OCI-LY1 (cell line): ENCODE results near the gene P2RY13.

Experiments
- H2AFZ ChIP-seq: fragments of 200-600 bp; sonication (generic), shearing (Covaris generic); 2 replicates; pipeline ENCODE4 v1.6.0; 2014; ENCODE audit warnings: antibody characterized with exemption, mild to moderate bottlenecking, low read length
- H3F3A ChIP-seq: fragments of 200-600 bp; sonication (generic), shearing (Covaris generic); 2 replicates; pipeline ENCODE4 v1.6.0; 2014; ENCODE audit warnings: mild to moderate bottlenecking, antibody characterized with exemption, low read length, moderate library complexity; ENCODE audit not compliant: insufficient read depth
- H3K27ac ChIP-seq: fragments of 200-600 bp; sonication (generic); 2 replicates; pipeline ENCODE4 v1.5.1; 2014; ENCODE audit warnings: low read length, mixed run types, mild to moderate bottlenecking, low read depth; ENCODE audit not compliant: poor library complexity, severe bottlenecking
- H3K27me3 ChIP-seq: fragments of 200-600 bp; sonication (generic); 2 replicates; pipeline ENCODE4 v1.6.0; 2014; ENCODE audit warnings: antibody characterized with exemption, mild to moderate bottlenecking, low read length, moderate library complexity; ENCODE audit not compliant: insufficient read depth
- H3K36me3 ChIP-seq: fragments of 200-600 bp; sonication (generic); 2 replicates; pipeline ENCODE4 v1.6.1; 2014; ENCODE audit warnings: mild to moderate bottlenecking, antibody characterized with exemption, low read length, moderate library complexity, mixed read lengths; ENCODE audit not compliant: insufficient read depth
- H3K4me1 ChIP-seq: fragments of 200-600 bp; sonication (generic); 2 replicates; pipeline ENCODE4 v1.5.1; 2014; ENCODE audit warnings: mild to moderate bottlenecking, low read length, moderate library complexity; ENCODE audit not compliant: insufficient read depth, severe bottlenecking
- H3K4me2 ChIP-seq: fragments of 200-600 bp; sonication (generic), shearing (Covaris generic); 2 replicates; pipeline ENCODE4 v1.6.1; 2014; ENCODE audit warnings: low read length
- H3K4me3 ChIP-seq: fragments of 200-600 bp; sonication (generic); 2 replicates; pipeline ENCODE4 v1.5.1; 2014; ENCODE audit warnings: low read length, low read depth, mild to moderate bottlenecking, mixed read lengths; ENCODE audit not compliant: poor library complexity, severe bottlenecking
- H3K79me2 ChIP-seq: fragments of 200-600 bp; shearing (Covaris generic); 2 replicates; pipeline ENCODE4 v1.6.1; 2016; ENCODE audit warnings: mixed run types, low read length, mixed read lengths; ENCODE audit not compliant: insufficient read depth
- H3K9ac ChIP-seq: fragments of 200-600 bp; sonication (generic), shearing (Covaris generic); 2 replicates; pipeline ENCODE4 v1.6.1; 2014; ENCODE audit warnings: mild to moderate bottlenecking, low read length, mixed read lengths
- H3K9me2 ChIP-seq: fragments of 200-600 bp; sonication (generic), shearing (Covaris generic); 2 replicates; pipeline ENCODE4 v1.6.1; 2014; ENCODE audit warnings: low read depth, mild to moderate bottlenecking, low read length, mixed read lengths
- H3K9me3 ChIP-seq: fragments of 200-600 bp; shearing (Covaris generic); 2 replicates; pipeline ENCODE4 v1.6.1; 2014; ENCODE audit warnings: low read length, mixed read lengths
- H4K20me1 ChIP-seq: fragments of 200-600 bp; sonication (generic), shearing (Covaris generic); 2 replicates; pipeline ENCODE4 v1.6.0; 2016; ENCODE audit warnings: mild to moderate bottlenecking, low read length; ENCODE audit not compliant: insufficient read depth
- EZH2 ChIP-seq: fragments of 200-600 bp; sonication (generic), shearing (Covaris generic); IDR thresholded peaks from 2 replicates; pipeline ENCODE4 v1.8.0; 2017; ENCODE audit warnings: borderline replicate concordance, mixed run types, mild to moderate bottlenecking, antibody characterized with exemption, low read length, moderate library complexity, mixed read lengths
- TF ChIP-seq, protein P1 (sequence below): fragments of 200-600 bp; sonication (generic), shearing (Covaris generic); IDR thresholded peaks from 2 replicates; pipeline ENCODE4 v1.5.1; 2017; ENCODE audit warnings: mild to moderate bottlenecking, antibody characterized with exemption, low read length, moderate library complexity, mixed read lengths

Gene P2RY13

DNA sequence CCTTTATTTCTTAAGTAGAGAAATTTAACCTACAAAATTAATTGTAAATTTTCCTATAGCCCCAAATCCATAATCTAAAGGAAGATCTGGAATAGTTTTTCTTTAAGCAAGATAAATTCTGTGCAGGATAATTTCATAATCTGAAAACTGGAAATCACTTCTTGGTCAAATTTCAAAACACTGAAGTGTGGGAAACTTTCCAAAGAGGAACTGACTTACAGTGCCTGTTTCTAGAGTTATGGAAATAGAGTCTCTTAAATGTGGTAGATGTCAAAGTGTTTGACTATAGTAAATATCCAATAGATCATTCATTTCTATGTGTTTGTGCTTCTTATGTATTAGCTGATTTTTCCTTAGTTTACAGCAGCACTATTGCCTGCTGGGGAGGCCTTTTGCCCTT lies 1.6 kb upstream of the P2RY13 start:
- Histone ChIP-seq H2AFZ (no peak overlapping the region), H4K20me1 (no peaks in the 10 kb centered on the region), H3K27me3 (no peaks in the 10 kb centered on the region), H3K79me2 (no peaks in the 10 kb centered on the region), H3K9me2 (no peaks in the 10 kb centered on the region), H3K9ac (no peak overlapping the region), H3F3A (no peaks in the 10 kb centered on the region), H3K4me1 (peaks cover 8% of the 10 kb centered on the region), H3K9me3 (no peaks in the 10 kb centered on the region), H3K4me2 (no peak overlapping the region), H3K36me3 (no peaks in the 10 kb centered on the region), H3K27ac (no peak overlapping the region), H3K4me3 (no peak overlapping the region)
- TF ChIP-seq EZH2 = no peak
- TF ChIP-seq, protein P1, sequence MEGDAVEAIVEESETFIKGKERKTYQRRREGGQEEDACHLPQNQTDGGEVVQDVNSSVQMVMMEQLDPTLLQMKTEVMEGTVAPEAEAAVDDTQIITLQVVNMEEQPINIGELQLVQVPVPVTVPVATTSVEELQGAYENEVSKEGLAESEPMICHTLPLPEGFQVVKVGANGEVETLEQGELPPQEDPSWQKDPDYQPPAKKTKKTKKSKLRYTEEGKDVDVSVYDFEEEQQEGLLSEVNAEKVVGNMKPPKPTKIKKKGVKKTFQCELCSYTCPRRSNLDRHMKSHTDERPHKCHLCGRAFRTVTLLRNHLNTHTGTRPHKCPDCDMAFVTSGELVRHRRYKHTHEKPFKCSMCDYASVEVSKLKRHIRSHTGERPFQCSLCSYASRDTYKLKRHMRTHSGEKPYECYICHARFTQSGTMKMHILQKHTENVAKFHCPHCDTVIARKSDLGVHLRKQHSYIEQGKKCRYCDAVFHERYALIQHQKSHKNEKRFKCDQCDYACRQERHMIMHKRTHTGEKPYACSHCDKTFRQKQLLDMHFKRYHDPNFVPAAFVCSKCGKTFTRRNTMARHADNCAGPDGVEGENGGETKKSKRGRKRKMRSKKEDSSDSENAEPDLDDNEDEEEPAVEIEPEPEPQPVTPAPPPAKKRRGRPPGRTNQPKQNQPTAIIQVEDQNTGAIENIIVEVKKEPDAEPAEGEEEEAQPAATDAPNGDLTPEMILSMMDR = no peak

- TF ChIP-seq, protein P1 = no peak
- TF ChIP-seq EZH2 = no peak
- no peak overlapping the region for H3K9ac ChIP-seq
Measured at GRCh38 chr3:151330379-151330778, 1.0 kb upstream of the P2RY13 start.

DNA sequence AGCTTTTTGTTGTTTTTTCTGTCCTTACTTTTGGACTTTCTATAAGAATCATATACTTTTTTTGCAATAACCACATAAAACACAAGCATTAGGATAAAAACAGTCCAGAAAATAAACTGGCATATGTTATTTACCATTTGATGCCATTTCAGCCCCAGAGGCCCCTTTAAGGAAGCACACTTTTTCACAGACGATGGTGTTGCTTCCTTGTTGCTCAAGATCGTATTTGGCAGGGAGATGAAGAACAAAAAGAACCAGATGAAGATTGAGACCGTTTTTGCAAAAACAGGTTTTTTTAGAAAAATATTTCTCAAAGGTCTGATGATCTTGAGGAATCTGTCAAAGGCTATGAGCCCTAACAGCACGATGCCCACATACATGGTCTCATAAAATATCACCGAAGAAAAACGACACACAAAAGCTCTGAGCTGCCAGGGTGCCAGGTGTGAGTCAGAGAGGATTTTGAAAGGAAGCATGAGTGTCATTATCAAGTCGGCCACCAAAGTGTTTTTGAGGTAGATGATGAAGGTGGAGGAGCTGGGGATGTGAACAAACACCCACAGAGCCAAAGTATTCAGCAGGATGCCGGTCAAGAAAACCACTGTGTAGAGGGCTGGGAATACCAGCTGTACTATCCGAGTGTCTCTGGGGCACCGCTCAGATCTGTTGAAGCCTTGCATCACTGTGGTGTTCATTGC lies 902 bp downstream of the P2RY13 start:
- no peaks in the 10 kb centered on the region for H4K20me1 ChIP-seq
- no peaks in the 10 kb centered on the region for H3K27me3 ChIP-seq
- no peak overlapping the region for H2AFZ ChIP-seq
- no peaks in the 10 kb centered on the region for H3K9me3 ChIP-seq
- no peak overlapping the region for H3K4me2 ChIP-seq
- no peaks in the 10 kb centered on the region for H3K79me2 ChIP-seq
- no peaks in the 10 kb centered on the region for H3K9me2 ChIP-seq
- H3K36me3 ChIP-seq = no peaks in the 10 kb centered on the region
- no peak overlapping the region for H3K9ac ChIP-seq
- peaks cover 8% of the 10 kb centered on the region for H3K4me1 ChIP-seq
- TF ChIP-seq, protein P1 = no peak
- TF ChIP-seq EZH2 = no peak
- H3K4me3 ChIP-seq = no peak overlapping the region
- H3F3A ChIP-seq = no peaks in the 10 kb centered on the region
- no peak overlapping the region for H3K27ac ChIP-seq

More at GRCh38 chr3:151330379-151330778, 1.0 kb upstream of the P2RY13 start:
- Histone ChIP-seq H3K36me3 (no peaks in the 10 kb centered on the region), H2AFZ (no peak overlapping the region), H3K4me2 (no peak overlapping the region), H3K9me2 (no peaks in the 10 kb centered on the region), H3K9me3 (no peaks in the 10 kb centered on the region), H3K4me3 (no peak overlapping the region), H3F3A (no peaks in the 10 kb centered on the region), H4K20me1 (no peaks in the 10 kb centered on the region), H3K27me3 (no peaks in the 10 kb centered on the region), H3K79me2 (no peaks in the 10 kb centered on the region), H3K27ac (no peak overlapping the region), H3K4me1 (peaks cover 8% of the 10 kb centered on the region)
